HepG2 (cell line): Measurements from ENCODE around the gene CAMKK1. TPM values are rescaled to one million over a fixed set of nuclear protein-coding genes. Genes with fewer than 3 reads are reported as not detected.
A peak's percentile ranks its signal among the peaks of the same experiment; 100 is the strongest.

Experiments used
- ARID4A ChIP-seq: sonication (generic); formaldehyde crosslinking; IDR thresholded peaks from 2 replicates; pipeline ENCODE4 v1.5.0; 2020; ENCODE audit warnings: mild to moderate bottlenecking, missing genetic modification reagents, borderline replicate concordance
- CBX5 ChIP-seq: sonication (generic); formaldehyde crosslinking; IDR thresholded peaks from 2 replicates; pipeline ENCODE4 v1.4.0; 2020; ENCODE audit warnings: missing genetic modification reagents, borderline replicate concordance
- CSRNP2 ChIP-seq: sonication (generic); formaldehyde crosslinking; conservative IDR thresholded peaks from 2 replicates; pipeline ENCODE4 v1.8.0; 2022; ENCODE audit warnings: low read depth, missing genetic modification reagents
- FOXK1 ChIP-seq: sonication (generic); formaldehyde crosslinking; IDR thresholded peaks from 2 replicates; pipeline ENCODE4 v1.4.0; 2020; ENCODE audit warnings: low read depth, missing genetic modification reagents, borderline replicate concordance
- HMGA1 ChIP-seq: sonication (generic); formaldehyde crosslinking; conservative IDR thresholded peaks from 2 replicates; pipeline ENCODE4 v1.4.0; 2020; ENCODE audit warnings: missing genetic modification reagents
- PITX1 ChIP-seq: sonication (generic); formaldehyde crosslinking; IDR thresholded peaks from 2 replicates; pipeline ENCODE4 v1.5.1; 2020; ENCODE audit warnings: mild to moderate bottlenecking, missing genetic modification reagents
- POGZ ChIP-seq: sonication (generic); formaldehyde crosslinking; IDR thresholded peaks from 2 replicates; pipeline ENCODE4 v1.4.0; 2020; ENCODE audit warnings: mild to moderate bottlenecking, missing genetic modification reagents
- RARA ChIP-seq: IDR thresholded peaks from 2 replicates; pipeline ENCODE4 v1.6.1; 2016; ENCODE audit warnings: missing genetic modification reagents, missing compliant biosample characterization
- SOX6 ChIP-seq, 2 experiments: fragments of 450-650 bp in 1 of 2; sonication (generic) in 1 of 2; formaldehyde crosslinking in 1 of 2; IDR thresholded peaks; 2 replicates each; pipeline versions ENCODE4 v1.4.0 to v1.6.1; 2017 to 2020; ENCODE audit warnings: antibody characterized with exemption in 1 of 2, mild to moderate bottlenecking in 1 of 2, missing genetic modification reagents in 1 of 2
- SP4 ChIP-seq: sonication (generic); formaldehyde crosslinking; IDR thresholded peaks from 2 replicates; pipeline ENCODE4 v1.8.1; 2023; ENCODE audit warnings: mild to moderate bottlenecking, missing genetic modification reagents
- TBX2 ChIP-seq: sonication (generic); formaldehyde crosslinking; IDR thresholded peaks from 2 replicates; pipeline ENCODE4 v1.5.0; 2020; ENCODE audit warnings: missing genetic modification reagents, mild to moderate bottlenecking, borderline replicate concordance
- ZFX ChIP-seq: sonication (generic); formaldehyde crosslinking; IDR thresholded peaks from 2 replicates; pipeline ENCODE4 v1.4.0; 2020; ENCODE audit warnings: mild to moderate bottlenecking, low read depth, missing genetic modification reagents, moderate library complexity
- ZNF556 ChIP-seq: sonication (generic); formaldehyde crosslinking; IDR thresholded peaks from 2 replicates; pipeline ENCODE4 v1.4.0; 2020; ENCODE audit warnings: mild to moderate bottlenecking, missing genetic modification reagents, borderline replicate concordance
- ZNF574 ChIP-seq: sonication (generic); formaldehyde crosslinking; IDR thresholded peaks from 2 replicates; pipeline ENCODE4 v1.4.0; 2020; ENCODE audit warnings: missing genetic modification reagents
- ZZZ3 ChIP-seq: sonication (generic); formaldehyde crosslinking; IDR thresholded peaks from 2 replicates; pipeline ENCODE4 v1.4.0; 2020; ENCODE audit warnings: missing genetic modification reagents, mild to moderate bottlenecking, borderline replicate concordance
- polyA plus RNA-seq, 8 experiments: library from polyadenylated mRNA; depleted of rRNA in 3 of 8; stranded (reverse) in 7 of 8; unstranded in 1 of 8; fragments of >200 nt; fragmentation: Illumina TruSeq in 4 of 8; extraction: Trizol in 4 of 8; gene quantifications; 2 replicates each; pipeline versions ENCODE4 v1.2.1 to v1.2.3, GENCODE V29; 2011 to 2016; ENCODE audit warnings: low read depth in 4 of 8, missing spikeins in 1 of 8, mixed read lengths in 1 of 8; ENCODE audit not compliant: insufficient read depth in 1 of 8
- total RNA-seq, 5 experiments: library from RNA; depleted of rRNA; stranded (reverse); fragments of >200 nt; fragmentation: Illumina TruSeq; extraction: Trizol; gene quantifications; 2 replicates each; pipeline ENCODE4 v1.2.3, GENCODE V29; 2016; ENCODE audit warnings: low read depth in 1 of 5

The CAMKK1 gene
- total and polyA plus RNA-seq, 2 of the 13 experiments (the other 11 are each of a cell fraction or from before 2014, with no cell fraction given): 1.5 to 1.6 TPM

GRCh38 chr17:3893003-3893719, at the start of gene CAMKK1 (continued):
- no peak for TF ChIP-seq SOX6 (IDR thresholded peaks at IDR 0.05)
- peak; percentile 30; the same call in 1 of the 2 replicates for TF ChIP-seq SOX6 (CRISPR knock-in tag; IDR thresholded peaks at IDR 0.05)
- TF ChIP-seq RARA (CRISPR knock-in tag): peak; percentile 46; the same call in 1 of the 2 replicates
- TF ChIP-seq ZNF574 (CRISPR knock-in tag): peak; percentile 58
- TF ChIP-seq ZFX (CRISPR knock-in tag): peak; percentile 97
- peak; percentile 93 for TF ChIP-seq SP4
- peak; percentile 53; the same call in 1 of the 2 replicates for TF ChIP-seq PITX1 (CRISPR knock-in tag)
- TF ChIP-seq ARID4A (CRISPR knock-in tag): peak; percentile 59; the same call in 1 of the 2 replicates
- TF ChIP-seq CBX5 (CRISPR knock-in tag): peak; percentile 44; the same call in 1 of the 2 replicates
- TF ChIP-seq POGZ (CRISPR knock-in tag): peak; percentile 62; the same call in 1 of the 2 replicates
- no peak for TF ChIP-seq FOXK1 (CRISPR knock-in tag)
- peak; percentile 52; the same call in 1 of the 2 replicates for TF ChIP-seq TBX2
- no peak for TF ChIP-seq CSRNP2 (CRISPR knock-in tag)
- no peak for TF ChIP-seq HMGA1
- 0 out of 2 replicates have a peak, but pooled peaks have one; percentile 64 for TF ChIP-seq ZNF556 (CRISPR knock-in tag)
- TF ChIP-seq ZZZ3: 0 out of 2 replicates have a peak, but pooled peaks have one; percentile 67
